Adipocyte (in vitro differentiated cells): ENCODE data around the gene SHPK.
"Not testable (repeated sequence)": the region's sequence is repeated elsewhere in the genome, so short reads cannot be mapped to it uniquely, and the experiment has no call there.

ENCODE experiments used
- DNase-seq: peaks from one replicate; pipeline ENCODE4 v3.0.0-alpha.2; 2015; ENCODE audit warnings: low read depth
- H3K27me3 ChIP-seq: replicated peaks from 2 replicates; pipeline ENCODE4 v1.7.0; 2013; ENCODE audit warnings: mild to moderate bottlenecking, low read length, moderate library complexity; ENCODE audit not compliant: control insufficient read depth, insufficient read depth
- H3K36me3 ChIP-seq: 2 replicates; pipeline ENCODE4 v1.7.0; 2013; ENCODE audit warnings: low read length, mild to moderate bottlenecking, moderate library complexity; ENCODE audit not compliant: control insufficient read depth, insufficient read depth, severe bottlenecking
- H3K4me1 ChIP-seq: 2 replicates; pipeline ENCODE4 v1.7.0; 2013; ENCODE audit warnings: mild to moderate bottlenecking, low read length, moderate library complexity; ENCODE audit not compliant: control insufficient read depth, insufficient read depth
- H3K4me3 ChIP-seq: 2 replicates; pipeline ENCODE4 v1.7.0; 2013; ENCODE audit warnings: mild to moderate bottlenecking, low read length, moderate library complexity
- H3K9ac ChIP-seq: 2 replicates; pipeline ENCODE4 v1.7.0; 2013; ENCODE audit warnings: mild to moderate bottlenecking, low read length, moderate library complexity
- H3K9me3 ChIP-seq: 2 replicates; pipeline ENCODE4 v1.7.0; 2013; ENCODE audit warnings: mild to moderate bottlenecking, low read length, moderate library complexity; ENCODE audit not compliant: control insufficient read depth

SHPK gene

DNA sequence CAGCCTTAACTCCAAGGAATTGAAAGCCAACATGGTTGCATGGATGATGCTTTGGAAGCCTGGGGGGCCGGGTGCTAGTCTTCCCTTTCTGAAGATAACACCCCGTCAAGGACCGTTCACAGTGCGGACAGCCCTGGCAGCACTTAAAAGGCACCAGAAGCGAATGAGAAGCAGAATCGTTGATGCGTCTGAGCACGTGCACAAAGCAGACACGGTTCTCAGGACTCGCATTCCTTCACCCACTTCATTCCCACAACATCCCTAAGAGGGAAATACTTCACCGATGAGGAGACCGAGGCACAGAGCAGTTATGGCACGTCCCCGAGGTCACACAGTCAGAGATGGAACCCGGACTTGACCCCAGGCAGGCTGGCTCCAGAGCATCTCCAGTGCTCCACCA, 41.1 kb downstream of the SHPK start:
- no peak overlapping the region for H3K4me3 ChIP-seq
- H3K36me3 ChIP-seq, result peaks cover 14% of the 10 kb centered on the region
- no peaks in the 10 kb centered on the region for H3K27me3 ChIP-seq
- H3K4me1 ChIP-seq, result peaks cover 2% of the 10 kb centered on the region
- H3K9me3 ChIP-seq, result no peaks in the 10 kb centered on the region
- no peak overlapping the region for H3K9ac ChIP-seq
- DNase-seq, result no peak

GRCh38 chr17:3594051-3594800, 41.8 kb downstream of the SHPK start:
- Histone ChIP-seq H3K36me3 (peaks cover 21% of the 10 kb centered on the region), H3K27me3 (no peaks in the 10 kb centered on the region), H3K9ac (peak overlapping the region; percentile 29), H3K4me3 (no peak overlapping the region), H3K9me3 (no peaks in the 10 kb centered on the region), H3K4me1 (peaks cover 2% of the 10 kb centered on the region)
- peak; percentile 1 for DNase-seq

DNA sequence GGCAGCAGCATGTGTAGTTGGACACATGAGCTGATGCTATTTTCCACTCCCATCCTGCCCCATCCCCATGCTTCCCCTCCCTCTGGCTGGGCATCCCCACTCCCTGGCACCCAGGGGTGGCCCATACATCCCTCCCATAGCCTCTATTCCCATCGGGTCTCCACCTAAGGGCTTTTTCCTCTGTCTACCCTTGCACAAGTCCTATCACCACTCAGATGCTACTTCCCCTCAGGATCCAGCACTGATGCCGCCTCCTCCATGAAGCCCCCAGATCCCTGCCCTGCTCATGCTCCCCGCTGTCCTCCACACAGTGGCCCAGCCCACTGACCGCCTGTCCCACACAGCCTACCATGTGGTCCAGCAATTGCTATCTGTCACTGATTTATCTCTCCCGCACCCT, 42.7 kb downstream of the SHPK start:
- Histone ChIP-seq H3K9ac (no peak overlapping the region), H3K9me3 (no peaks in the 10 kb centered on the region), H3K4me3 (no peak overlapping the region), H3K27me3 (no peaks in the 10 kb centered on the region), H3K36me3 (peaks cover 21% of the 10 kb centered on the region), H3K4me1 (peaks cover 2% of the 10 kb centered on the region)
- no peak for DNase-seq

DNA sequence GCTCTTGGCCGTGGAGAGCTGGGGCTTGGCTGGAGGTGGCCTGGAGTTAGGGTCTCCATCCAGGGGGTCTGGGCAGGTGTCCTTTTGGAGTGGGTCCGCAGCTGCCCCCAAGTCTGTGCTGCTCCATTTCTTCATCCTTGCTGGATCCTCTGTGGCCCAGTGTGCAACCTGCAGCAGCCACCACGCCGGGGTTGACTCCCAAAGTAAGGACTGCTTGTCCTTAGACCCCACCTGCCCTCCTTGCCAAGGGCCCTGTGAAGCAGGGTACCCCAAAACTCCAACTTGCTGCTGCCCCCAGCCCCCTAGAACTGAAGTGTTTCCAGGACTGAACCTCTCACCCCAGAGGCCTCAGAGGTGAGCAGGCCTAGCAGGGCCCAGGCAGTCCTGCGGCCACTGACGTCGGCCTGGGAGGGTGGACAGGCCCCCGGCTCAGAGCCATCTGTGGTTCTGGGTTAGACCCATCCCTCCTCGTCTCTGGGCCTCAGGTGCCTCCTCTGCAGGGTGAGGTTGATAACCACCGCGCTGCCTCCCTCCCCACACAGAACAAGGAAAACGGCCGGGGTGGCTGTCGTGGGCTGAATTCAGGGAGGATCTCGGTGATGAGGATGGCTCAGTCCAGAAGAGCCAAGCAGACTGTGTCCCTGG, 43.7 kb downstream of the SHPK start:
- no peak overlapping the region for H3K4me3 ChIP-seq
- H3K4me1 ChIP-seq, result peaks cover 2% of the 10 kb centered on the region
- no peaks in the 10 kb centered on the region for H3K27me3 ChIP-seq
- H3K9ac ChIP-seq, result no peak overlapping the region
- H3K36me3 ChIP-seq, result peaks cover 28% of the 10 kb centered on the region
- no peaks in the 10 kb centered on the region for H3K9me3 ChIP-seq
- DNase-seq, result no peak

- Histone ChIP-seq H3K36me3 (peaks cover 37% of the 10 kb centered on the region), H3K27me3 (no peaks in the 10 kb centered on the region), H3K9me3 (no peaks in the 10 kb centered on the region), H3K4me3 (no peak overlapping the region), H3K9ac (no peak overlapping the region), H3K4me1 (peaks cover 2% of the 10 kb centered on the region)
- no peak for DNase-seq
Observed at GRCh38 chr17:3590768-3591167, 45.3 kb downstream of the SHPK start.

GRCh38 chr17:3590231-3590630, 45.8 kb downstream of the SHPK start:
- Histone ChIP-seq H3K9ac (no peak overlapping the region), H3K4me3 (no peak overlapping the region), H3K9me3 (no peaks in the 10 kb centered on the region), H3K27me3 (no peaks in the 10 kb centered on the region), H3K36me3 (peaks cover 42% of the 10 kb centered on the region), H3K4me1 (peaks cover 2% of the 10 kb centered on the region)
- DNase-seq, result no peak

DNA sequence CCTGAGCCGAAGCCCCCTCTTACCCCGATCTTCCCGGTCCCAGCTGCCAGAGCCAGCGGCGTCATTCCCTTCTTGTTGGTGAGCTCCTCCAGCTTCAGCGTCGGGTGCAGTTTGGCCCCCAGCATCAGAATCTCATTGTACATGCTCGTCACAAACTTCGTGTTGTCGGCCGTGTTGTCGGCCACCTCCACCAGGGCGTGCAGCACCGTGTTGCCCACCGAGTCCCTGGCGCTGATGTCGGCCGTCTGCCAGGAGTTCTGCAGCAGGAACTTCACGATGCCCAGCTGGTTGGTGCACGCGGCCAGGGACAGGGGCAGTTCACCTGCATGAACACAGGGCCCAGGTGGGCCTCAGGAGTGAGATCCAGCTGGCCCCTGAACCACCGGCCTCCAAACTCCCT, 46.3 kb downstream of the SHPK start:
- Histone ChIP-seq H3K9me3 (no peaks in the 10 kb centered on the region), H3K36me3 (peaks cover 42% of the 10 kb centered on the region), H3K4me1 (peaks cover 2% of the 10 kb centered on the region), H3K27me3 (no peaks in the 10 kb centered on the region), H3K9ac (no peak overlapping the region), H3K4me3 (no peak overlapping the region)
- DNase-seq, result no peak

GRCh38 chr17:3585826-3586225, 50.2 kb downstream of the SHPK start:
- peaks cover 45% of the 10 kb centered on the region for H3K36me3 ChIP-seq

DNA sequence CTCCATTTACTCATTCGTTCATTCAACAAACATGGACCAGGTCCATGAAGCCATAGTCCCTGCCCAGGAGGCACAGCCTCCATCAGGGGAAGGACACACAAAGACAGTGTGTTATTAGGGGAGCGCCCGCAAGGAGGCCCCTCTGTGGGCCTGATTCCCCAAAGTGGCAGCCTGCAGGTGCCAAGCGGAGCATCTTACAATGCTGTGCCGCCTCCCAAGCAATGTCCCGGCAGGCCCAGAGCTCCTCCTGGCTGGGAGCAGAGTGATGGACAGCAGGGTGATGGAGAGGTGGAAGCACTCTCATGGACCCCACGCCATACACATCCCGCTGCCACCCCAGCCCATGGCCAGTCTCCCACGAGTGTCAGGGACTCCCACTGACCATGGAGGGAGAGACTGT, 52.6 kb downstream of the SHPK start:
- Histone ChIP-seq H3K4me1 (no peaks in the 10 kb centered on the region), H3K36me3 (peaks cover 40% of the 10 kb centered on the region)

More at GRCh38 chr17:3585826-3586225, 50.2 kb downstream of the SHPK start:
- H3K4me1 ChIP-seq, result no peaks in the 10 kb centered on the region
- no peak overlapping the region for H3K4me3 ChIP-seq
- no peaks in the 10 kb centered on the region for H3K27me3 ChIP-seq
- no peak overlapping the region for H3K9ac ChIP-seq
- DNase-seq, result no peak
- H3K9me3 ChIP-seq, result no peaks in the 10 kb centered on the region

DNA sequence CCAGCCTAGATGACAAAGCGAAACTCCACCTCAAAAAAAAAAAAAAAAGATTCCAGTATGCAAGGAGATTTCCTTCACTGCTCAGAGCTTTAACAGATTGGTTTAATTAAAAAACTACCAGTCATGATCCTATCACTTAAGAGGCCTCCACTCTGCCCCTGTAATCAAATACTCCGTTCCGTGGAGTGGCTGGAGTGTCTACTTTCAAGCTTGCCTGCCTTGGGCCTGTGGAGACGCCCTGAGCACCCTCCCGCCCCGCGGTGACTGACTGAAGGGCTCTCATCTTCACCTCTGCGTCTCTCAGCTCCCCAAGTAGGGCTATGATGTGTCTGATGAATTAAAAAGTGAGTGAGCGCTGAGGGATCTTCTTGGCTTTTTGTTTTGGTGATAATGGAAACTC, 53.1 kb downstream of the SHPK start:
- no peaks in the 10 kb centered on the region for H3K9me3 ChIP-seq

More for the DNA sequence above, 52.6 kb downstream of the SHPK start:
- no peak for DNase-seq
- H3K4me3 ChIP-seq, result no peak overlapping the region
- H3K9me3 ChIP-seq, result no peaks in the 10 kb centered on the region
- no peak overlapping the region for H3K9ac ChIP-seq
- no peaks in the 10 kb centered on the region for H3K27me3 ChIP-seq

DNA sequence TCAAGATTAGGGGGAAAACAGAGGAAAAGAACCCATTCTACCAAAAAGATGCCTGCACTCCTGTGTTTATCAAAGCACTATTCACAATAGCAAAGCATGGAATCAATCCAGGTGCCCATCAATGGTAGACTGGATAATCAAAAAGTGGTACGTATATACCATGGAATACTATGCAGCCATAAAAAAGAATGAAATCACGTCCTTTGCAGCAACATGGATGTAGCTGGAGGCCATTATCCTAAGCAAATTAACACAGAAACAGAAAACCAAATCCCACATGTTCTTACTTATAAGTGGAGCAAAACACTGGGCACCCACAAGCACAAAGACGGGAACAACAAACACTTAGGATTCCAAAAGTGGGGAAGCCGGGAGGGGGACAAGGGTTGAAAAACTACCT, 57.4 kb downstream of the SHPK start:
- not testable (repeated sequence) for H3K27me3 ChIP-seq, H3K9ac ChIP-seq, DNase-seq, H3K9me3 ChIP-seq, H3K4me3 ChIP-seq
- Histone ChIP-seq H3K4me1 (peaks cover 10% of the 10 kb centered on the region), H3K36me3 (peaks cover 23% of the 10 kb centered on the region)

More for the DNA sequence above, 53.1 kb downstream of the SHPK start:
- DNase-seq, result no peak
- H3K36me3 ChIP-seq, result peaks cover 36% of the 10 kb centered on the region
- H3K9ac ChIP-seq, result no peak overlapping the region
- no peaks in the 10 kb centered on the region for H3K4me1 ChIP-seq
- H3K27me3 ChIP-seq, result no peaks in the 10 kb centered on the region
- H3K4me3 ChIP-seq, result no peak overlapping the region
